HepG2 (cell line): ENCODE measurements around the gene CLIP2.

ENCODE experiments used
- ATF2 ChIP-seq: sonication (generic); formaldehyde crosslinking; IDR thresholded peaks from 2 replicates; pipeline ENCODE4 v1.4.0; 2020; ENCODE audit warnings: missing genetic modification reagents
- EED ChIP-seq: sonication (generic); formaldehyde crosslinking; IDR thresholded peaks from 2 replicates; pipeline ENCODE4 v1.5.0; 2020; ENCODE audit warnings: mild to moderate bottlenecking, missing genetic modification reagents
- PHF21A ChIP-seq: sonication (generic); formaldehyde crosslinking; IDR thresholded peaks from 2 replicates; pipeline ENCODE4 v1.5.0; 2020; ENCODE audit warnings: mild to moderate bottlenecking, missing genetic modification reagents
- POLR2A ChIP-seq, 2 experiments: IDR thresholded peaks; 2 replicates each; pipeline ENCODE4 v1.6.1; 2011; ENCODE audit warnings: low read depth in 2 of 2, low read length in 2 of 2, mild to moderate bottlenecking in 1 of 2, moderate library complexity in 1 of 2; ENCODE audit not compliant: insufficient read depth in 1 of 2
- PRDM15 ChIP-seq: sonication (generic); formaldehyde crosslinking; IDR thresholded peaks from 2 replicates; pipeline ENCODE4 v1.4.0; 2020; ENCODE audit warnings: missing genetic modification reagents
- ZBTB1 ChIP-seq: sonication (generic); formaldehyde crosslinking; IDR thresholded peaks from 2 replicates; pipeline ENCODE4 v1.4.0; 2020; ENCODE audit warnings: missing genetic modification reagents, borderline replicate concordance
- ZBTB33 ChIP-seq: sonication (generic); formaldehyde crosslinking; IDR thresholded peaks from 2 replicates; pipeline ENCODE4 v1.4.0; 2020; ENCODE audit warnings: missing genetic modification reagents
- ZNF207 ChIP-seq: fragments of 450-650 bp; IDR thresholded peaks from 2 replicates; pipeline ENCODE4 v1.6.1; 2016; ENCODE audit warnings: antibody characterized with exemption, borderline replicate concordance

GRCh38 chr7:74395745-74396311, 106.6 kb downstream of the CLIP2 start:
- TF ChIP-seq POLR2A (IDR thresholded peaks at IDR 0.05; ENCODE audit: insufficient read depth in 1 of 2, low read depth in 2 of 2, low read length in 2 of 2) (no peak), ATF2 (CRISPR knock-in tag) (no peak), ZNF207 (no peak), ZBTB33 (CRISPR knock-in tag) (no peak), PHF21A (CRISPR knock-in tag) (no peak), EED (CRISPR knock-in tag) (no peak), ZBTB1 (CRISPR knock-in tag) (no peak), PRDM15 (CRISPR knock-in tag) (no peak)
